ENCODE measurements around the gene PSMC3. TPM values are rescaled to one million over a fixed set of nuclear protein-coding genes. Genes with fewer than 3 reads are reported as not detected.

The PSMC3 gene
- total and polyA plus RNA-seq, 2 donors (not counting 1 experiment from before 2014, with no cell fraction given): 36.7 to 62.7 TPM

GRCh38 chr11:47466201-47466600 lies 40.0 kb upstream of the PSMC3 start:
- Histone ChIP-seq H3K36me3 (replicated peaks in 1 of 2; ENCODE audit: control extremely low read depth in 1 of 2, control insufficient read depth in 1 of 2, extremely low read depth in 1 of 2, insufficient read depth in 2 of 2, low read length in 1 of 2) (peaks cover 3 to 60% of the 10 kb centered on the region in 2 experiments), H3K79me2 (ENCODE audit: control insufficient read depth, insufficient read depth, low read length) (peaks cover 18% of the 10 kb centered on the region), H3K9ac (ENCODE audit: low read length) (no peak overlapping the region), H2AFZ (ENCODE audit: insufficient read depth, low read depth, low read length, poor library complexity, severe bottlenecking) (no peak overlapping the region), H3K9me3 (ENCODE audit: control extremely low read depth in 1 of 3, control insufficient read depth in 2 of 3, insufficient read depth in 1 of 3, low read length in 2 of 3) (no peaks in the 10 kb centered on the region), H3K4me2 (replicated peaks; ENCODE audit: low read depth, low read length, poor library complexity, severe bottlenecking) (no peak overlapping the region), H3K4me1 (ENCODE audit: control insufficient read depth in 2 of 2, insufficient read depth in 2 of 2, low read length in 2 of 2) (no peaks in the 10 kb centered on the region), H3K27ac (ENCODE audit: low read length in 2 of 2) (no peak overlapping the region), H3K4me3 (ENCODE audit: control extremely low read depth in 1 of 5, extremely low read depth in 1 of 5, insufficient read depth in 1 of 5, low read depth in 2 of 5, low read length in 4 of 5) (no peak overlapping the region), H4K20me1 (ENCODE audit: control insufficient read depth, insufficient read depth, low read length, poor library complexity, severe bottlenecking) (peaks cover 26% of the 10 kb centered on the region), H3K27me3 (replicated peaks in 1 of 4; ENCODE audit: control extremely low read depth in 1 of 4, control insufficient read depth in 3 of 4, insufficient read depth in 4 of 4, low read length in 3 of 4) (no peaks in the 10 kb centered on the region)
- POLR2A ChIA-PET: no interaction called here
- no CpG with 5 or more reads among the region's 5 CpGs for WGBS (ENCODE audit: insufficient coverage)
- TF ChIP-seq CTCF (IDR thresholded peaks at IDR 0.05) (no peak), EZH2 (IDR thresholded peaks at IDR 0.05; ENCODE audit: borderline replicate concordance, insufficient read depth, low read depth, low read length, poor library complexity, severe bottlenecking) (no peak)
- H3K4me1 Mint-ChIP-seq: no peaks in the 10 kb centered on the region
- no peaks in the 10 kb centered on the region for H3K27me3 Mint-ChIP-seq
- no peaks in the 10 kb centered on the region for H3K9me3 Mint-ChIP-seq (ENCODE audit: insufficient read depth)
- H3K4me3 Mint-ChIP-seq: no peak overlapping the region
- no peak overlapping the region for H3K27ac Mint-ChIP-seq
- DNase-seq (no peak), ATAC-seq (ENCODE audit: low read depth) (no peak)
- intact Hi-C loops (cut with micrococcal nuclease): no loop called here
- CTCF ChIA-PET: no interaction called here

DNA sequence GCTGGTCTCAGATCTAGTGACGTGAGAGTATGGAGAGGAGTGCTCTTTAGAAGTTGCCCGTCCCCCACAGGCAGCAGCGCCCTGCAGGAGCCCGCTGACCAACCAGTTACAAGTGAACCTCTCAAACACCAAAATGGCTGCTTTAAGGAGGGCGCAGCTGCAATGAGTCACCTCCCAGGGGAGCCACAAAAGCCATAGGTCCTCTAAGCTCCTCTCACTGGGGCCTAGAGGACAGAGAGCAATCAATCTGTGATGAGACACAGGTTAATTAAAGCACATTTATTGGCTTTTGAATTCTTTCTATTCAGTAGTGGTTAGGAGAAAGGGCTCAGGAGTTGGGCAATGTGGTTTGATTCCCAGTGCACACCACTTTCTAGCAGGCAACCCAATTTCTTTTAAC lies 38.2 kb upstream of the PSMC3 start:
- no peak overlapping the region for H3K9ac ChIP-seq (ENCODE audit: low read length)
- Mint-ChIP-seq H3K27ac (peak overlapping the region; percentile 56), H3K27me3 (no peaks in the 10 kb centered on the region), H3K9me3 (ENCODE audit: insufficient read depth) (no peaks in the 10 kb centered on the region), H3K4me1 (no peaks in the 10 kb centered on the region), H3K4me3 (no peak overlapping the region)
- peaks cover 14% of the 10 kb centered on the region for H3K79me2 ChIP-seq (ENCODE audit: control insufficient read depth, insufficient read depth, low read length)
- no peak overlapping the region for H3K4me2 ChIP-seq (replicated peaks; ENCODE audit: low read depth, low read length, poor library complexity, severe bottlenecking)
- H3K9me3 ChIP-seq (ENCODE audit: control extremely low read depth in 1 of 3, control insufficient read depth in 2 of 3, insufficient read depth in 1 of 3, low read length in 2 of 3): no peaks in the 10 kb centered on the region
- 89% methylated on average over 2 of the region's 5 CpGs for WGBS (ENCODE audit: insufficient coverage)
- H3K36me3 ChIP-seq (replicated peaks in 1 of 2; ENCODE audit: control extremely low read depth in 1 of 2, control insufficient read depth in 1 of 2, extremely low read depth in 1 of 2, insufficient read depth in 2 of 2, low read length in 1 of 2): peaks cover 1 to 46% of the 10 kb centered on the region in 2 experiments
- H4K20me1 ChIP-seq (ENCODE audit: control insufficient read depth, insufficient read depth, low read length, poor library complexity, severe bottlenecking): peaks cover 15% of the 10 kb centered on the region
- ChIA-PET POLR2A (no interaction called here), CTCF (interaction anchor here (1.6 kb wide), 1 partner anchor 10 kb away, joined by 6 read pairs; no protein-coding TSS in a partner anchor)
- no peaks in the 10 kb centered on the region for H3K27me3 ChIP-seq (replicated peaks in 1 of 4; ENCODE audit: control extremely low read depth in 1 of 4, control insufficient read depth in 3 of 4, insufficient read depth in 4 of 4, low read length in 3 of 4)
- H3K4me3 ChIP-seq (ENCODE audit: control extremely low read depth in 1 of 5, extremely low read depth in 1 of 5, insufficient read depth in 1 of 5, low read depth in 2 of 5, low read length in 4 of 5): no peak overlapping the region
- no peaks in the 10 kb centered on the region for H3K4me1 ChIP-seq (ENCODE audit: control insufficient read depth in 2 of 2, insufficient read depth in 2 of 2, low read length in 2 of 2)
- intact Hi-C loops (cut with micrococcal nuclease): no loop called here
- no peak for ATAC-seq (ENCODE audit: low read depth)
- no peak for DNase-seq
- TF ChIP-seq EZH2 (IDR thresholded peaks at IDR 0.05; ENCODE audit: borderline replicate concordance, insufficient read depth, low read depth, low read length, poor library complexity, severe bottlenecking) (no peak), CTCF (IDR thresholded peaks at IDR 0.05) (no peak)
- H3K27ac ChIP-seq (ENCODE audit: low read length in 2 of 2): no peak overlapping the region
- no peak overlapping the region for H2AFZ ChIP-seq (ENCODE audit: insufficient read depth, low read depth, low read length, poor library complexity, severe bottlenecking)
